ENCODE measurements around the gene CDKAL1.
"Not testable (repeated sequence)": the region's sequence is repeated elsewhere in the genome, so short reads cannot be mapped to it uniquely, and the experiment has no call there.

Gene CDKAL1

GRCh38 chr6:20800229-20800628 is 266.0 kb downstream of the CDKAL1 start:
- DNase-seq (ENCODE audit: low spot score), result no peak

GRCh38 chr6:20800653-20801052 is 266.4 kb downstream of the CDKAL1 start:
- DNase-seq (ENCODE audit: low spot score), result no peak

- DNase-seq (ENCODE audit: low spot score), result no peak
These were observed 267.3 kb downstream of the CDKAL1 start for GRCh38 chr6:20801595-20801994.

- DNase-seq (ENCODE audit: low spot score), result no peak
These were observed 268.3 kb downstream of the CDKAL1 start for GRCh38 chr6:20802596-20802995.

- no peak for DNase-seq (ENCODE audit: low spot score)
These were observed 270.8 kb downstream of the CDKAL1 start for GRCh38 chr6:20805021-20805420.

GRCh38 chr6:20806669-20807068 is 272.4 kb downstream of the CDKAL1 start:
- DNase-seq (ENCODE audit: low spot score), result no peak

GRCh38 chr6:20808439-20808838 is 274.2 kb downstream of the CDKAL1 start:
- DNase-seq (ENCODE audit: low spot score), result no peak

GRCh38 chr6:20808924-20809323 is 274.7 kb downstream of the CDKAL1 start:
- no peak for DNase-seq (ENCODE audit: low spot score)

- no peak for DNase-seq (ENCODE audit: low spot score)
These were observed 276.5 kb downstream of the CDKAL1 start for GRCh38 chr6:20810727-20811108.

- peak; percentile 76 for DNase-seq (ENCODE audit: low spot score)
These were observed 277.0 kb downstream of the CDKAL1 start for GRCh38 chr6:20811109-20811761.

- no peak for DNase-seq (ENCODE audit: low spot score)
These were observed 278.5 kb downstream of the CDKAL1 start for GRCh38 chr6:20812776-20813175.

GRCh38 chr6:20814494-20814893 is 280.2 kb downstream of the CDKAL1 start:
- no peak for DNase-seq (ENCODE audit: low spot score)

GRCh38 chr6:20816126-20816525 is 281.9 kb downstream of the CDKAL1 start:
- no peak for DNase-seq (ENCODE audit: low spot score)

GRCh38 chr6:20817806-20818320 is 283.6 kb downstream of the CDKAL1 start:
- DNase-seq (ENCODE audit: low spot score), result no peak

GRCh38 chr6:20819774-20820400 is 285.6 kb downstream of the CDKAL1 start:
- no peak for DNase-seq (ENCODE audit: low spot score)

- peak; percentile 29 for DNase-seq (ENCODE audit: low spot score)
These were observed 292.1 kb downstream of the CDKAL1 start for GRCh38 chr6:20826378-20826777.

- DNase-seq (ENCODE audit: low spot score), result peak; percentile 12
These were observed 293.5 kb downstream of the CDKAL1 start for GRCh38 chr6:20827798-20828197.

GRCh38 chr6:20830576-20830975 is 296.3 kb downstream of the CDKAL1 start:
- no peak for DNase-seq (ENCODE audit: low spot score)

- not testable (repeated sequence) for DNase-seq (ENCODE audit: low spot score)
These were observed 297.0 kb downstream of the CDKAL1 start for GRCh38 chr6:20831251-20831650.

- no peak for DNase-seq (ENCODE audit: low spot score)
These were observed 299.7 kb downstream of the CDKAL1 start for GRCh38 chr6:20833881-20834515.

- no peak for DNase-seq (ENCODE audit: low spot score)
These were observed 301.2 kb downstream of the CDKAL1 start for GRCh38 chr6:20835315-20836010.

GRCh38 chr6:20837189-20837588 is 302.9 kb downstream of the CDKAL1 start:
- DNase-seq (ENCODE audit: low spot score), result no peak

GRCh38 chr6:20838113-20838512 is 303.9 kb downstream of the CDKAL1 start:
- DNase-seq (ENCODE audit: low spot score), result no peak
